A549 (cell line): ENCODE measurements around the gene AMDHD1.

Experiments used
- CBX8 ChIP-seq: fragments of 200-600 bp; sonication (generic); IDR thresholded peaks from 2 replicates; pipeline ENCODE4 v1.6.1; 2016
- CTCF ChIP-seq: fragments of >200 bp; sonication (Bioruptor Twin); formaldehyde crosslinking; IDR thresholded peaks from 3 replicates; pipeline ENCODE4 v1.5.1; 2016
- HDAC2 ChIP-seq: fragments of 200-600 bp; sonication (generic); IDR thresholded peaks from 2 replicates; pipeline ENCODE4 v1.6.1; 2016
- KDM5A ChIP-seq: fragments of 200-600 bp; sonication (generic); IDR thresholded peaks from 2 replicates; pipeline ENCODE4 v1.6.1; 2016; ENCODE audit warnings: antibody characterized with exemption, mild to moderate bottlenecking
- MAX ChIP-seq: IDR thresholded peaks from 2 replicates; pipeline ENCODE4 v1.6.1; 2012
- PBX3 ChIP-seq: IDR thresholded peaks from 2 replicates; pipeline ENCODE4 v1.6.1; 2012
- POLR2A ChIP-seq: IDR thresholded peaks from 2 replicates; pipeline ENCODE4 v1.6.1; 2012; ENCODE audit warnings: mild to moderate bottlenecking, low read length
- RAD21 ChIP-seq, 2 experiments: fragments of >200 bp in 1 of 2; sonication (Bioruptor Twin) in 1 of 2; formaldehyde crosslinking in 1 of 2; IDR thresholded peaks in 1 of 2; conservative IDR thresholded peaks in 1 of 2; 2 replicates in 1 of 2; 3 replicates in 1 of 2; pipeline ENCODE4 v1.6.1; 2012 to 2018; ENCODE audit warnings: inconsistent platforms in 1 of 2
- ZFP36 ChIP-seq: fragments of 450-650 bp; IDR thresholded peaks from 2 replicates; pipeline ENCODE4 v1.6.1; 2014; ENCODE audit warnings: borderline replicate concordance; ENCODE audit not compliant: partially characterized antibody

- no peak for TF ChIP-seq CTCF
- no peak for TF ChIP-seq MAX
- no peak for TF ChIP-seq POLR2A
- no peak for TF ChIP-seq KDM5A
- TF ChIP-seq RAD21 (conservative IDR thresholded peaks at IDR 0.05 in 1 of 2, IDR thresholded peaks at IDR 0.05 in 1 of 2) = no peak
- no peak for TF ChIP-seq PBX3
- no peak for TF ChIP-seq ZFP36
- TF ChIP-seq HDAC2 = no peak
- no peak for TF ChIP-seq CBX8
These were observed 29.8 kb downstream of the AMDHD1 start for GRCh38 chr12:95972832-95973456.
